Measurements from ENCODE around the gene MCL1. TPM values are rescaled to one million over a fixed set of nuclear protein-coding genes. Genes with fewer than 3 reads are reported as not detected.

The MCL1 gene
- total RNA-seq, 1 experiment from 2014 or later: 216 TPM

DNA sequence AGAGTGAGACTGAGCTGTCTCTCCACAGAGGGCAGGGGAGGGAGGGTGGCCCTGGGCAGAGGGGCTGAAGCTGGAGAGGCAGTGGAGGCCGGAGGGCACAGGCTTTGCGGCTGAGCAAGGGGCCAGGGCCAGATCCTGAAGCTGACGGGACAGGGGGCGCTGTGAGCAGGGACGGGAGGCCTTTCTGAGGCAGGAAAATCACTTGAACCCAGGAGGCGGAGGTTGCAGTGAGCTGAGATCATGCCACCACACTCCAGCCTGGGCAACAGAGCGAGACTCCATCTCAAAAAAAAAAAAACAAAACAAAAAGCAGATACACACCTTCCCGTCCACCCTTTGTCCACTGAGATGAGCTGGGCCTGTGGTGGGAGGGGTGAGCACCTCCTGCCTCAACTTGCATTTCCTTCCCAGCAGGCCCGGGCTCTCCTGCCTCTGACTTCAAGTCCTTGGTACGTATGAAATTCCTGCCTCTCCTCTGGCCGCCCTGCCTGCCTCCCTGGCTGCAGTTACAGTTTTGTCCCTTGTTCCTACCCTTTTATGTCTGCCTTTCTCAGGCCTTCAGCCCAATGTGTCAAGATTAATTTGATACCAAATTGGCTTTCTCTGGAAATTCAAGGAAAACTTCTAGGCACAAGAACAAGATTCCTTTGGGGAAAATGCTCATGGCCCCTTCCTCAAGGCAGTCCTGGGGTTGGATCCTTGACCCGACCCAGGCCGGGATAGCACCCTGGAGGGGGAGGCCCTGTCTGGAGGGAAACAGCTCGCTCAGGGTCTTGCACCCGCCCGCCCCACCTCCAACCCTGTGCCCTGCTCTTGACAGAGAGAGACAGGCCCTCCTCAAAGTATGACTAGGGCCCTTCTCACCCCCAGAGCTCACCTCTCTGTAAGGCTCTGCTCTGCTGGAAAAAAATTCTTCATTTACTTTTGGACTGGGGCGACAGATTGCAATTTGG, 41.4 kb downstream of the MCL1 start:
- peak; percentile 72 for DNase-seq (ENCODE audit: low read depth)

DNA sequence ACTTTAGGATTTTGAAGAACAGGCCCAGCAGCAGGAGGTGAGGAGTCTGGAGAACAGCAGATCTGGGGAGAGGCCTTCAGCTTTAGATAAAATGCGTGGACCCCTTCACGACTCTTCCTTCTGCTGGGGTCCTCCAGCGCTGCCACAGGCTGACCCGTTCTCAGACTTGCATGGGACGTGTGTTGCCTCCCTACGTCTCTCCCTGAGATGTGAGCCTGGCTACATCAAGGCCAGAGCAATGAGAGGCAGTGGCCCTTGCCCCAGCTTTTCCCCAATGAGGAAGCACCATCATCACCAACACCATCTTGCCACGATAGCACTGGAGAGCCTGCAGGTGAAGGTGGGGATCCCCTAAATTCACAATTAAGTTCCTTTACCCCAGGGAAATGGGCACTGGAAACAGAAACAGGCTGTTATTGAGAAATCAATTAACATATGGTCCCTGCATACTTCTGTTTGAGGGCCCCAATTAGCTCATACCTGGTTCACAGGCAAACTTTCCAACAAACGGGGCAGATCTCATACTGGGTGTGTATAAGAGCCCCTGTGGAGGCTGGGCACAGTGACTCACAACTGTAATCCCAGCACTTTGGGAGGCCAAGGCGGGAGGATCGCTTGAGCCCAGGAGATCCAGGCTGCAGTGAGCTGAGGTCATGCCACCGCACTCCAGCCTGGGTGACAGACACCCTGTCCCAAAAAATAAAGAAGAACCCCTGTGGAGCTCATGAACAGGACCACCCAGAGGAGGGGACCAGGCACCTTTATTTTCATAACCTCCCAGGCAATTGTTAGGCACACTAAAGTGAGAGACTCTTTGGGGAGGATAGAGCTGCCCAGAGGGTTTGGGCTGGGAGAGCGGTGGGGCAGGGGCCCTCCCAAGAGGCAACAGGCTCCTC, 42.3 kb downstream of the MCL1 start:
- peak; percentile 47 for DNase-seq (ENCODE audit: low read depth)

DNA sequence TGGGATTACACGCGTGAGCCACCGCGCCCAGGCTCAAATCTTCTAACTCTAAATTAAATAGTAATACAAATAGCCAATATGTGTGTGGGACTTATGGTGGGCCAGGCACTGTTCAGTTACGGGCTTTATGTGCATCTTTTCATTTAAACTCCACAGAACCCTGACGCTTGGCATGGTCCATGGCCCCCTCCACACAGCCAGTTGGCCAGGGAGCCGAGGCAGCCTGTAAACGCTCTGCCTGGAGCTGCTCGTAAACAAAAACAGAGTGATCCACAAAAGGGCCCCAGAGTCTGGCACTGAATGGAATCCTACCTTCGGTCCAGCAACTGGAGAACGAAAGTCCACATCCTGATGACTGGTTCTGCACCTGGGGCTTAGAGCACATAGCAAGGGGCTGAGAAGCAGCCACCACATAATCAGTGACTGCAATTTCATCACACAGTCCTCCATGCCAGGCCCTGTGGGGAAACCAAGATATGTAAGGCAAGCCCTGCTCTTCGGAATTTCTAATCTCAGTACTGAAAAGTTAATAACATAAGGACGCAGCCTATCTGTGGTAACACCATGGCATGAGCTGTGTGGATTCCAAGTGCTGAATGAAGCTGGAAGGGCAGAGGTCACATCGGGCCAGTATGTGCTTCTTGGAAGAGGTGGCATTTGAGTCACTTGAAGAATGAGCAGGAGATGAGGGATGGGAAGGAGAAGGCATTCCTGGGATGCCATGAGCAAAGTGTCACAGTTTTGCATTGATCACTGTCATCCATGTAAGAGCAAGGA, 43.7 kb downstream of the MCL1 start:
- DNase-seq (ENCODE audit: low read depth): peak; percentile 78

DNA sequence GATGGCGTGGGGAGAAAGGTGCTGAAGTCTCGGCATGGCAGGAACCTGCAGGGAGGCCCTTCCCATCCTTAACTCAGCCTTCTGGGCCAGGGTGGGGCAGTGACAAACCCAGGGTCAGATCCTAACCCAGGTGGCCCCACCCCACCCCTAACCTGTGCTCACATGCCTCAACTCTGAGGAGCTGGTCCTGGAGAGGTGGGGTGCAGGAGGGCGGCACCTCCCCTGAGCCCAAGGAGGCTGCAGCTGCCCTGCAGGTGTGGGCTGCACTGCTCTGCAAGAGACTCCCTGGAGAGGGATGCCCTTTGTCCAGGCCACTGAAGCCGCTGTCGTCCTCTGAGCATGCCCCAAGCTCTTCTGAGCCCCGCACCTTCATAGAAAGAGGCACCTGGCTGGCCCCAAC, 45.4 kb downstream of the MCL1 start:
- DNase-seq (ENCODE audit: low read depth): no peak

DNA sequence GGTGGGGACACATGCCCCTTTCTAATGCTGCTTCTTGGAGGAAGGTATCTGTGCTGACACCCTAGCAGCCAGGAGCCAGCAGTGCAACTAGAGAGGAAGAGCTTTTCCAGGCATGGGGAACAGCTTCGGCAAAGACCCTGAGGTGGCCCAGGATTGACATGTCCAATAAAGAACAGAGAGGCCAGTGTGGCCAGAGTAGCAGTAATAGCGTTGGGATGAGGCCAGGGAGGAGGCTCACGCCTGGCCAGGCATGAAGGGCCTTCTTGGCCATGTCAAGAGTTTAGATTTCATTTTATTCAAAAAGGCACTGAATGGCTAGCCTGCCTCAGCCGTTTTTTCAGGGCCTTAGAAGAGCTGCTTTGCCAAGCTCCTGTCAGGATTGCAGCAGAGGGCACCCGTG, 46.5 kb downstream of the MCL1 start:
- DNase-seq (ENCODE audit: low read depth): no peak

DNA sequence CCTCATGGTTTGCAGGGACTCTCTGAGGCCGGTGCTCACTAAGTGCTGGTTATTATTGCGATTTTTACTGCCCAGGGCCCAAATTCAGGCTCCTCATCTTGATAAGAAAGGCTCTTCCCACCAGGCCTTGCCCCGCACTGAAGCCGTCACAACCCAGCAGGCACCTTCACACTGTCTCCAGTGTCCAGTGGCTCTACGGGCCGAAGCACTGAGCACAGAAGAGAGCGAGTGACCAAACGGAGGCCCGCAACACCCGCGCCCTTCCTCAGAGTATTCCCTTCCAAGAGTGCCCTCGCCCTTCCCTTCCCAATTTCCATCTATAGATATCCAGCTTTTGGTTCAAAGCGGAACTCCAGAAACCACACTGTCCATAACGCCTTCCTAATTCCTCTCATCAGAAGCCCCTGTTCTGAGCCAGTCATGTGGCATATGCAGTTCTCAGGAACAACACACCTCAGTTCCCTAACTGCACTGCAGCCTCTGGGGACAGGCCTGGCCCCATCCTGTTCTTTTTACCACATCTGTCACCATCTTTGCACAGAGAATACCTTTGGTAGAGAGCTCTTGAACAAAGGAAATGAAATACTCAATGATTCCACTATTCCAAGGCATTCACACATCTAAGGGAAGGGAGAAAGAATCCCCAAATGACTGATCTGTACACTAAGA, 48.8 kb downstream of the MCL1 start:
- no peak for DNase-seq (ENCODE audit: low read depth)

DNA sequence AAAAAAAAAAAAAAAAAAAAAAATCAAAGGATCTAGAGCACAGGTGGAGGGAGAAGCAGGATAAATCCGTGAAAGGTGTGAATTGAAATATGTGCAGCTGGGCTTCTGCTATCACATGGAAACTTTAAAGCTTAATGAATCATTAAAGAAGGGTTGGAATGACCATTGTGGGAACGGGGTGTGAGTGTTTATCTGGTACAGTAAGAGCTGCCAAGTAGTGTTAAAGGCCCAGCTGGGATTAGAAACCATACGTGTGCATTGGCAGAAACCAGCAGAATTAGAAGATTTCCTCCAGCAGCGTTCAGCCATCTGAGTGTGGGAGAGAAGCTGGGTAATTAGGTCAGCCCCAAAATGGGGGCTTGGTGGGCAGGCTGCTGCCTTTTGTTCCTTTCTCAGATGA, 50.4 kb downstream of the MCL1 start:
- peak; percentile 68 for DNase-seq (ENCODE audit: low read depth)

DNA sequence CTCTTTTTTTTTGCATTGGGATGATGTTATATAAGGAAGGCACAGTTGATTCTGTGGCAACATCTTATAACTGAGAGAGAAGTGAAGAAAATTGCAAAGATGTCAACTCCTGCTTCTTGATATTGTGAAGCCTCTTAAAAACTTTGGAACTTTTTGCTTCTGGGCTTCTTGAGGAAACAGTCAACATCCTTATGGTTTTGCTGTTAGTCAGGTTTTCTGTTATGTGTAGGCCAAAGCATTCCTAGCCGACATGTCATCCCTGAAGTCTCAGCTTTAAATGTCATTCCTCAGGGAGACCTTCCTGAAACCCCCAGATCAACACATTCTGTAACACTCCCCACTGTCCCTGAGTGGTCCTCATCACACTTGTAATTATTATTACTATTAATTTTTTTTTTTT, 51.2 kb downstream of the MCL1 start:
- DNase-seq (ENCODE audit: low read depth): peak; percentile 76

DNA sequence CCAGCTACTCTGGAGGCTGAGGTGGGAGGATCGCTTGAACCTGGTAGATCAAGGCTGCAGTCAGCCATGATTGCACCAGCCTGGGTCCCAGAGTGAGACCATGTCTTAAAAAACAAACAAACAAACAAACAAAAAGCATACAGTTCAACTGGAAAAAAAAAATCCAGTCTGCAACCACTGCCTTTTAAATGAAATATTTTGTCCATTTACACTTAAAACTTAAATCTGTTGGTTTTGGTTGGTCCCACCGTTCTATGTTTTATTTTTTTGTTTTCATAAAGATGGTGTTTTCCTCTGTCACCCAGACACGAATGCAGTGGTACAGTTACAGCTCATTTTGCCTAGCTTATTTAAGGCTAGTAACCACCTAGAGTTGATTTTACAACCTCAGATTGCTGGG, 54.1 kb downstream of the MCL1 start:
- DNase-seq (ENCODE audit: low read depth): no peak

Other genes starting within 250 kb of the MCL1 start
- gene RPRD2, start 215.5 kb downstream of the MCL1 start, total RNA-seq (2014; rRNA removed; shearing (Covaris generic)): 11.9 and 20.3 TPM in 2 replicates
- gene TARS2, start 92.2 kb downstream of the MCL1 start, total RNA-seq (2014; rRNA removed; shearing (Covaris generic)): 13.1 and 24.0 TPM in 2 replicates
- gene ECM1, start 71.5 kb downstream of the MCL1 start, total RNA-seq (2014; rRNA removed; shearing (Covaris generic)): 50.2 and 55.8 TPM in 2 replicates
- gene FALEC, start 63.9 kb downstream of the MCL1 start, total RNA-seq (2014; rRNA removed; shearing (Covaris generic)): not detected in 2 replicates
- gene ADAMTSL4, start 30.2 kb downstream of the MCL1 start, total RNA-seq (2014; rRNA removed; shearing (Covaris generic)): 1.2 and 2.0 TPM in 2 replicates
- gene ENSA, start 50.0 kb upstream of the MCL1 start, total RNA-seq (2014; rRNA removed; shearing (Covaris generic)): 231 and 284 TPM in 2 replicates
- 16.9 and 29.9 TPM in 2 replicates for gene GOLPH3L, start 117.5 kb upstream of the MCL1 start, total RNA-seq (2014; rRNA removed; shearing (Covaris generic))
- not detected in 2 replicates for gene HORMAD1, start 141.3 kb upstream of the MCL1 start, total RNA-seq (2014; rRNA removed; shearing (Covaris generic))
- 26.7 and 69.1 TPM in 2 replicates for gene CTSS, start 186.2 kb upstream of the MCL1 start, total RNA-seq (2014; rRNA removed; shearing (Covaris generic))
- gene CTSK, start 228.7 kb upstream of the MCL1 start, total RNA-seq (2014; rRNA removed; shearing (Covaris generic)): 1.7 and 2.1 TPM in 2 replicates